Germinal center (tissue), 1 donor: Measurements from ENCODE around the gene EIF3L.
"Not testable (repeated sequence)": the region's sequence is repeated elsewhere in the genome, so short reads cannot be mapped to it uniquely, and the experiment has no call there.

ENCODE experiments used
- DNase-seq: peaks from one replicate; pipeline ENCODE4 v3.0.0; 2012; ENCODE audit warnings: mixed read lengths, low spot score

EIF3L gene

DNA sequence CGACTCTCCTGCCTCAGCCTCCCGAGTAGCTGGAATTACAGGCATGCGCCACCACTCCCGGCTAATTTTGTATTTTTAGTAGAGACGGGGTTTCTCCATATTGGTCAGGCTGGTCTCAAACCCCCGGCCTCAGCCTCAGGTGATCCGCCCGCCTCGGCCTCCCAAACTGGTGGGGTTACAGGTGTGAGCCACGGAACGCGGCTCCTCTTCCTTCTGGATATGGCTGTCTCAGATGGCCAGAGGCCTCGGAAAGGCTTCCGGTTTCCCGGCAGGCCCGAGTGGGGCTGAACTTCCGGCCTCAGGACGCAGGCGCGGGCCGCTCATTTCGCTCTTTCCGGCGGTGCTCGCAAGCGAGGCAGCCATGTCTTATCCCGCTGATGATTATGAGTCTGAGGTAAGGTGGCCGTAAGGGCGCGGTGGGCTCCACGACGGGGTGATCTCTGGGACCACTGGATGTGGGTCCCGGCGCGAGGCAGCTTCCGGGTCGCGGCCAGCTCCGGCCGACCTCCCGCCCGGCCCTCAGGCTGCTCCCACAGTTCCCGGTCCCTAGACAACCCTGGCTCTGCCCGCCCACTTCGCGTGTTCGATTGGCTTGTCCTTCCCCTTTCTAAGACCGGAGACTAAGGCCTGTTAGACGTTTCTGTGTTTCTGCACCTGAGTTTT, at the start of gene EIF3L:
Gene EIF3L (plus strand): TSS at position 331 of the 663 bp plus-strand sequence. CDS start 31 bp downstream, at position 362.
- peak; percentile 92 for DNase-seq

- DNase-seq, result not testable (repeated sequence)
Measured at GRCh38 chr22:37799979-37800378, 49.2 kb upstream of the EIF3L start.

GRCh38 chr22:37801946-37802309, 47.3 kb upstream of the EIF3L start:
- DNase-seq, result no peak

DNA sequence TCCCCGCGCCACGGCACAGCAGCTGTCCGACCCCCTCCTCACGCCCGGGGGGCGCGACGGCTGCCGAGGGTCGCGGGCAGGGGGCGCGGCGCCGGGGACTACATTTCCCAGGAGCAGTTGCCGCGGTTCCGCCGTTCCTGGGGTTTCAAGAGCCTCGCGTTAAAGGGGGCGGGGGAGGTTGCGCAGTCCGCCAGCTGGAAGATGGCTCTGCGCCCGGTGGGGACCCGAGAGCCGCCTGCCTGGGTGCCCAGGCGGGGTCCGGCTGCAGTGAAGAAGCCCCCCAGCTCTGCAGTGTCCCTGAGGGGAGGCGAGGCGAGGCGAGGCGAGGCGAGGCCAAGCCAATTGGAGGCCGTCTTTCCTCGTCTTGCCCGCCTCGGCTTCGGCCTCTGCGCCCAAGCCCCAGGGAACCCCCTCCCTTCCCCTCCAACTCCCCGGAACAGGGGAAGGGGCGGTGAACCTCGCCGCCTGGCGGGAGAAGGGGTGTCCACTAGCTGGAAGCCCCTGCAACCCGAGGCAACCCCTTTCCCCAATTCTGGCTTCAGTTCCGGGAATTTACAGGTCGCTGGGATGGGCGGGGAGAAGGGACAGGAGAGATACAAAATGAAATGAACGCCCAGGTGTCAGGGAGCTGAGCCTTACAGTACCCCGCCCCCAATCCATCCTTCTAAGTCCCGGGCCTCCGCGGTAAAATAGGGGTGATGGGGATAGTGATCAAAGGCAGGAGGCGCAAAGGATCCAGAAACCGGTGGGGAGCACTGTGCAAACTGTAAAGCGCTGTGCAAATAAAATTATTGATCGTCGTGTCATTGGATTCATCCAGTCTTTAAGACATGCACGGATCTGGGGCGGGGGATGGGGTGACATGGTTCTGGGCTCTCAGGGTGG, 46.7 kb upstream of the EIF3L start:
- no peak for DNase-seq

GRCh38 chr22:37803195-37803638, 46.0 kb upstream of the EIF3L start:
- no peak for DNase-seq

DNA sequence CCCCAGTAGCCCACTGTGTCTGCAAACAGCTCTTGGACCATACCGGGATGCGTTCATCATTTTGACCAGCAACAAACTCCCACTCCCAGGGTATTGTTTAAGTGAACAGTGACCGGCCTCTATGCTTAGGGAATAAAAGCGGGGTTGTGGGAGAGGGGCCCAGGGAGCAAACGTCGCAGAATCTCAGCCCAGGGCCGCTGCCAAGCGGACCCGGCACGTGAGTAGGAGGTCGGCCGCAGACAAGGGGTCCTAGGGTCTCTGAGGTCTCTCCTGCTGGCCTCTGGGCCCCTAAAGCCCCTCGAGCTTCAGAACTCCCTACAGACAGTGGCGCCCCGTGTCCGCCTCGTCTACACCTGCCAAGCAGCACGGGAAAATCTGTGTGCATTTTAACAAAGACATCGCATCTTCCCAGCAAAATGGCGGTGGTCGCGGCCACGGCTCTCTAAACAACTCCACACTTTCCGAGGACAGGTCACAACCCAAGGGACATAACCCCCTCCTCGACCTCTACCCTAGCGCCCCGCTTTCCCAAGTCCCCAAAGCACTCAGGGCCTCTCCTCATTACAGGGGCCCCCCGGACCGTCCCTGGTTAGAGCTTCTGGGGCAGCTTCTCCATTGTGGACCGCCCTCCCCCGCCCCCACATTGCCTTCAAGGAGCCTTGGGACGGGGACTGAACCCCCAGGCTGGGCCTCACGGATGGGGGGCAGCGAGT, 45.4 kb upstream of the EIF3L start:
- no peak for DNase-seq

DNA sequence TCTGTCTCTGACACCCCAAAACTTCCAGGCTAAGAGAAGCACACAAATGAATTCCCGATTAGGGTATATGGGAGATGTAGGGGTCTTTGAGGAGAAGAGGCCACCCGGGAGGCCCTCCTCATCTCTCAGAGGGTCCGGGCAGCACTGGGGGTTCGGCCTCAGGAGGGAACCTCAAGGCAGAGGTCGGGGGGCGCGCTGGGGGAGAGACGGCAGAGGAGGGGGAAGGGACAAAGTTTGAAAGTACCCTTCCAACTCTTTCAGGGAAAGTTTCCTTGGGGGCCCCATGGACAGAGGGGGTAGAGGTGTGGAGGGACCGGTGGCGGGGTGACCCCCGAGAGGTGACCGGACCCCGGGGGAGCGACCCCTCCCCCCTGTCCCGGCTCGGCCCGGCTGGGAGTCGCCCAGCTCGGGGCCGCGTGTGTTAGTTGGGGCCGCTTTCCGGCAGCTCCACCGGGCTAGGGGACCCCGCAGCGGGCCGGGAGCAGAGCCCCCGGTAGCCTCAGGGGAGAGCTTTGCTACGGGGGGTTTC, 44.8 kb upstream of the EIF3L start:
- no peak for DNase-seq

DNA sequence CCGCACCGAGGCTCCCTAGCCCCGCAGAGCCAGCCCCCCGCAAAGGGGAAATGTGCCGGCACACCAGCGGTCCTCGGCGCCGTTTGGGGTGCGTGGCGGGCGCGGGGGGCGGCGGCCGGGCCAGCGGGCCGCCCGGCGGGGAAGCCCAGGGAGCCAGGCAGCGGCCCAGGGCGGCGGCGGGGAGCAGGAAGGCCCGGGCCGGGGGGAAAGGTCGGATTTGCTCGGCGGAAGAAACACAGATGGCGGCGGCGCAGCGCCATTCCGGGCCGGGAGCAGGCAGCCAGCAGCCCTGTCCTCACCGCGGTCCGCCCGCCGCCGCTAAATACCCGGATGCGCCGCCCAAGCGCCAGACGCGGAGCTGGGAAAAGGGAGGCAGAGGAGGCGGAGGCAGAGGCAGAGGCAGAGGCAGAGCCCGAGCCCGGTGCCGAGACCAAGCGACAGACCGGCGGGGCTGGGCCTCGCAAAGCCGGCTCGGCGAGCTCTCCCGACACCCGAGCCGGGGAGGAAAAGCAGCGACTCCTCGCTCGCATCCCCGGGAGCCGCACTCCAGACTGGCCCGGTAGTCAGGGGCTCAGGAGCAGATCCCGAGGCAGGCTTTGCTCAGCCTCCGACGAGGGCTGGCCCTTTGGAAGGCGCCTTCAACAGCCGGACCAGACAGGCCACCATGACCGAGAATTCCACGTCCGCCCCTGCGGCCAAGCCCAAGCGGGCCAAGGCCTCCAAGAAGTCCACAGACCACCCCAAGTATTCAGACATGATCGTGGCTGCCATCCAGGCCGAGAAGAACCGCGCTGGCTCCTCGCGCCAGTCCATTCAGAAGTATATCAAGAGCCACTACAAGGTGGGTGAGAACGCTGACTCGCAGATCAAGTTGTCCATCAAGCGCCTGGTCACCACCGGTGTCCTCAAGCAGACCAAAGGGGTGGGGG, 44.1 kb upstream of the EIF3L start:
- DNase-seq, result peak; percentile 69

DNA sequence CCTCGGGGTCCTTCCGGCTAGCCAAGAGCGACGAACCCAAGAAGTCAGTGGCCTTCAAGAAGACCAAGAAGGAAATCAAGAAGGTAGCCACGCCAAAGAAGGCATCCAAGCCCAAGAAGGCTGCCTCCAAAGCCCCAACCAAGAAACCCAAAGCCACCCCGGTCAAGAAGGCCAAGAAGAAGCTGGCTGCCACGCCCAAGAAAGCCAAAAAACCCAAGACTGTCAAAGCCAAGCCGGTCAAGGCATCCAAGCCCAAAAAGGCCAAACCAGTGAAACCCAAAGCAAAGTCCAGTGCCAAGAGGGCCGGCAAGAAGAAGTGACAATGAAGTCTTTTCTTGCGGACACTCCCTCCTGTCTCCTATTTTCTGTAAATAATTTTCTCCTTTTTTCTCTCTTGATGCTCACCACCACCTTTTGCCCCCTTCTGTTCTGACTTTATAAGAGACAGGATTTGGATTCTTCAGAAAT, 43.4 kb upstream of the EIF3L start:
- no peak for DNase-seq

DNA sequence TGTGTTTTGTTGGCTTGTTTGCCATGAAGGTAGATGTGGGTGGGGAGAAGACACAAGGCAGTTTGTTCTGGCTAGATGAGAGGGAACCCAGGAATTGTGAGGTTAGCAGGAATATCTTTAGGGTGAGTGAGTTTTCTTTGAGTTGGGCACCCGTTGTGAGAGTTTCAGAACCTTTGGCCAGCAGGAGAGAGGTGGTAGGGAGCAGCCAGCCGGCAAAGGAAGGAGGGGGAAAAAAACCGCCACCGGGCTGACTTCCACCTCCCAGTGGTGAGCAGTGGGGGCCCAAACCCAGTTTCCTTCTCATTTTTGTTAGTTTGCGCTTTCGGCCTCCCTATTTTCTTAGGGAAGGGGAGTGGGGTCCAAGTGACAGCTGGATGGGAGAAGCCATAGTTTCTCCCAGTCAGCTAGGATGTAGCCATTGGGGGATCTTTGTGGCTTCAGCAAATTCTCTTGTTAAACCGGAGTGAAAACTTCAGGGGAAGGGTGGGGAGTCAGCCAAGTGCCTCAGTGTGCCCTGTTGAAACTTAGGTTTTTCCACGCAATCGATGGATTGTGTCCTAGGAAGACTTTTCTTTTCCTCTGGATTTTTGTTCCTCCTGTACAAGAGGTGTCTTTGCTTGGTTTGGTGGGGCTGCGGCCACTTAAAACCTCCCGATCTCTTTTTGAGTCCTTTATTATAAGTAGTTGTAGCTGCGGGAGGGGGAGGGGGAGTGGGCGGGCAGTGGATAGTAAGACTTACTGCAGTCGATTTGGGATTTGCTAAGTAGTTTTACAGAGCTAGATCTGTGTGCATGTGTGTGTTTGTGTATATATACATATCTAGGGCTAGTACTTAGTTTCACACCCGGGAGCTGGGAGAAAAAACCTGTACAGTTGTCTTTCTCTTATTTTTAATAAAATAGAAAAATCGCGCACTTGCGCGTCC, 42.5 kb upstream of the EIF3L start:
- no peak for DNase-seq

GRCh38 chr22:37807410-37808293, 41.6 kb upstream of the EIF3L start, which contains the start of gene GCAT:
GCAT (plus strand) TSS chr22:37807934; CDS start chr22:37807968, 34 bp downstream.
- peak; percentile 98 for DNase-seq

- DNase-seq, result no peak
Measured at GRCh38 chr22:37808294-37808657, 40.9 kb upstream of the EIF3L start.

DNA sequence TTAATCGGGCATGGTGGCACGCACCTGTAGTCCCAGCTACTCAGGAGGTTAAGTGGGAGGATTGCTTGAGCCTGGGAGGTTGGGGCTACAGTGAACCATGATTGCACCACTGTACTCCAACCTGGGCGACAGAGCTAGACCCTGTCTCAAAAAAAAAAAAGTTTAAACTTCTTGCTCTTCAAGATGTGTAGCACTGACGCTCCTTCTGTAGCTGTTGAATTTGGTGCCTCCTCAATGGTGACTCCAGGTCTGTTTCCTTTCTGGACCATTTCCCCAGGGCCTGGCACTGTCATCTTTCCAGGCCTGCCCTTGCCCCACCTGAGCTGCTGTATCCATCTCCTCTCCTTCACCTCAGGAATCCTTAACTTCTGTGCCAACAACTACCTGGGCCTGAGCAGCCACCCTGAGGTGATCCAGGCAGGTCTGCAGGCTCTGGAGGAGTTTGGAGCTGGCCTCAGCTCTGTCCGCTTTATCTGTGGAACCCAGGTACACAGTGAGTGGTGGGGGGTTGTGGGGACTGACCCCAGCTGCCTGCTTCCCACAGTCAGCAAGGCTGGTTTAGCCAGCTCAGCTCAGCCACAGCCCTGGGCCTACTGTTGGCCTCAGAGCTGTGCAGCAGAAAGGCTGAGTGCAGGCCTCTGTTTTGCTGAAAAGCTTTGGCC, 39.4 kb upstream of the EIF3L start:
- no peak for DNase-seq

DNA sequence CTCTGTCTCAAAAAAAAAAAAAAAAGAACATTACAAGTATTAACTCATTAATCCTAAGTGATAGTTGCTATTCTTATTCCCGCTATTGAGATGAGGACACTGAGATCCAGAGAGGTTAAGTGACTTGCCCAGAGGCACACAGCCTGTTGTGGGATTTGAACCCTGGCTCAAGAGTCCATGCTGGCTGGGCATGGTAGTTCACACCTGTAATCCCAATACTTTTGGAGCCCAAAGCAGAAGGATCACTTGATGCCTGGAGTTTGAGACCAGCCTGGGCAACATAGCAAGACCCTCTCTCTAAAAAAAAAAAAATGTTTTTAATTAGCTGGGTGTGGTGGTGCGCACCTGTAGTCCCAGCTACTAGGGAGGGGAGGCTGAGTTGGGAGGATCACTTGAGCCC, 37.4 kb upstream of the EIF3L start:
- DNase-seq, result no peak

- DNase-seq, result no peak
Measured at GRCh38 chr22:37812869-37813678, 36.1 kb upstream of the EIF3L start.

DNA sequence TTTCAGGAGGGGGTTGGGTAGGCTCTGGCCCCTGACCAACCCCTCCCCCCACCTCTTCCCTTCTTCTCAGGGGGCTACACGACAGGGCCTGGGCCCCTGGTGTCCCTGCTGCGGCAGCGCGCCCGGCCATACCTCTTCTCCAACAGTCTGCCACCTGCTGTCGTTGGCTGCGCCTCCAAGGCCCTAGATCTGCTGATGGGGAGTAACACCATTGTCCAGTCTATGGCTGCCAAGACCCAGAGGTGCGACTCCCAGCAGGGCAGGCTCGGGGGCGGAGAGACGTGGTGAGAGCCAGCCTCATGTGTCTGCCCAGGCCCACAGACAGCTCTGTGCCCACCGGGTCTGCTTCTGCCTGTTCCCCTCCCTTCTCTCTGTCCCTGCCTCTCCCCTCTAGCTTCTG, 33.6 kb upstream of the EIF3L start:
- DNase-seq, result no peak

GRCh38 chr22:37816543-37817180, 32.6 kb upstream of the EIF3L start:
- DNase-seq, result no peak
